Keratinocyte (primary cell): ENCODE data around the gene ADAMTSL5. TPM values are rescaled to one million over a fixed set of nuclear protein-coding genes. Genes with fewer than 3 reads are reported as not detected.

Source experiments
- DNase-seq: peaks from one replicate; pipeline ENCODE4 v3.0.0-alpha.2; 2011; ENCODE audit warnings: low read depth, missing footprints, low spot score
- FAIRE-seq: peaks from 2 replicates; lab custom pipeline; 2011; peaks lifted over from hg19 to GRCh38; lab: Jason Lieb, UNC
- H2AFZ ChIP-seq: 2 replicates; pipeline ENCODE4 v1.6.0; 2012; ENCODE audit warnings: low read length, control low read depth, inconsistent platforms; ENCODE audit not compliant: control insufficient read depth
- H3K27ac ChIP-seq: 2 replicates; pipeline ENCODE4 v1.5.1; 2011; ENCODE audit warnings: low read length; ENCODE audit not compliant: control insufficient read depth, insufficient read depth
- H3K27me3 ChIP-seq: 3 replicates; pipeline ENCODE4 v1.6.0; 2011; ENCODE audit warnings: low read length; ENCODE audit not compliant: control insufficient read depth, insufficient read depth; ENCODE audit errors: extremely low read depth
- H3K36me3 ChIP-seq, 2 experiments: 2 replicates in 1 of 2; 3 replicates in 1 of 2; pipeline ENCODE4 v1.5.1; 2011; ENCODE audit warnings: low read length in 2 of 2, mild to moderate bottlenecking in 1 of 2; ENCODE audit not compliant: control insufficient read depth in 2 of 2, insufficient read depth in 2 of 2; ENCODE audit errors: extremely low read depth in 1 of 2
- H3K4me1 ChIP-seq: 3 replicates; pipeline ENCODE4 v1.5.1; 2011; ENCODE audit warnings: low read length; ENCODE audit not compliant: control insufficient read depth, insufficient read depth; ENCODE audit errors: extremely low read depth
- H3K4me2 ChIP-seq: 3 replicates; pipeline ENCODE4 v1.6.0; 2011; ENCODE audit warnings: low read depth, low read length; ENCODE audit not compliant: control insufficient read depth, insufficient read depth; ENCODE audit errors: extremely low read depth
- H3K4me3 ChIP-seq, 3 experiments: fragments of 200-600 bp in 1 of 3; sonication (generic) in 1 of 3; 2 replicates in 2 of 3; 3 replicates in 1 of 3; pipeline ENCODE4 v1.5.1; 2011 to 2016; ENCODE audit warnings: low read length in 3 of 3, mild to moderate bottlenecking in 3 of 3, control low read depth in 2 of 3, inconsistent platforms in 1 of 3, low read depth in 1 of 3, mixed read lengths in 1 of 3, mixed run types in 1 of 3, moderate library complexity in 1 of 3; ENCODE audit not compliant: control insufficient read depth in 2 of 3, insufficient read depth in 2 of 3; ENCODE audit errors: extremely low read depth in 1 of 3
- H3K79me2 ChIP-seq: 2 replicates; pipeline ENCODE4 v1.6.0; 2012; ENCODE audit warnings: low read length; ENCODE audit not compliant: control insufficient read depth, insufficient read depth
- H3K9ac ChIP-seq: 3 replicates; pipeline ENCODE4 v1.6.0; 2011; ENCODE audit warnings: low read length; ENCODE audit not compliant: control insufficient read depth, insufficient read depth; ENCODE audit errors: extremely low read depth
- H3K9me1 ChIP-seq: 3 replicates; pipeline ENCODE4 v1.6.0; 2011; ENCODE audit warnings: low read length; ENCODE audit not compliant: control insufficient read depth, insufficient read depth; ENCODE audit errors: extremely low read depth
- H3K9me3 ChIP-seq: 2 replicates; pipeline ENCODE4 v1.5.1; 2012; ENCODE audit warnings: low read depth, low read length; ENCODE audit not compliant: control insufficient read depth
- H4K20me1 ChIP-seq: 3 replicates; pipeline ENCODE4 v1.6.0; 2011; ENCODE audit warnings: low read length; ENCODE audit not compliant: control insufficient read depth, insufficient read depth; ENCODE audit errors: extremely low read depth
- CTCF ChIP-seq, 3 experiments: IDR thresholded peaks in 1 of 3; conservative IDR thresholded peaks in 1 of 3; optimal IDR thresholded peaks in 1 of 3; 2 replicates in 2 of 3; 3 replicates in 1 of 3; pipeline versions ENCODE3 to v1.5.1; 2011; ENCODE audit warnings: low read length in 3 of 3, mild to moderate bottlenecking in 3 of 3, moderate library complexity in 2 of 3, control low read depth in 1 of 3, inconsistent platforms in 1 of 3; ENCODE audit not compliant: insufficient read depth in 2 of 3; ENCODE audit errors: extremely low read depth in 1 of 3
- EZH2 ChIP-seq: IDR thresholded peaks from one replicate; pipeline ENCODE4 v1.6.1; 2012; ENCODE audit warnings: inconsistent platforms, mild to moderate bottlenecking, low read length, moderate library complexity
- dilution Hi-C: fragments of 300-500 bp; cut with MboI; formaldehyde crosslinking; loops from one replicate; pipeline ENCODE4 v1.7.0; 2020; ENCODE audit warnings: low sequenced_read_pairs; ENCODE audit not compliant: extremely low pct_ligation_motif_present
- polyA plus RNA-seq, 5 experiments: library from polyadenylated mRNA; depleted of rRNA in 3 of 5; stranded (reverse) in 3 of 5; stranded (forward) in 1 of 5; unstranded in 1 of 5; fragments of >200 nt; gene quantifications; 1 replicate in 1 of 5; 2 replicates in 3 of 5; 3 replicates in 1 of 5; pipeline versions ENCODE4 v1.2.1 to v1.2.3, GENCODE V29; 2011 to 2012; ENCODE audit warnings: missing spikeins in 2 of 5, low read depth in 1 of 5, low replicate concordance in 1 of 5

ADAMTSL5 gene
- polyA plus RNA-seq, 1 donor (not counting 4 experiments of a cell fraction or from before 2014, with no cell fraction given): 4.2 TPM

- Histone ChIP-seq H3K79me2 (no peaks in the 10 kb centered on the region), H3K27ac (no peak overlapping the region), H4K20me1 (peaks cover 2% of the 10 kb centered on the region), H3K9me1 (no peaks in the 10 kb centered on the region), H3K9ac (no peak overlapping the region), H2AFZ (no peak overlapping the region), H3K4me1 (no peaks in the 10 kb centered on the region), H3K9me3 (no peaks in the 10 kb centered on the region), H3K4me2 (no peak overlapping the region), H3K27me3 (peaks cover 18% of the 10 kb centered on the region), H3K36me3 (no peaks in the 10 kb centered on the region), H3K4me3 (no peak overlapping the region)
- no peak for TF ChIP-seq CTCF (optimal IDR thresholded peaks at IDR 0.05 in 1 of 3, IDR thresholded peaks at IDR 0.05 in 1 of 3, conservative IDR thresholded peaks at IDR 0.05 in 1 of 3; ENCODE audit: extremely low read depth in 1 of 3, insufficient read depth in 2 of 3, low read length in 3 of 3)
- TF ChIP-seq EZH2: no peak
- FAIRE-seq: no peak
- dilution Hi-C loops: no loop called here
- DNase-seq: no peak
These were observed 16.6 kb upstream of the ADAMTSL5 start for GRCh38 chr19:1529430-1529816.

GRCh38 chr19:1528596-1529429 is 16.0 kb upstream of the ADAMTSL5 start:
- TF ChIP-seq CTCF (optimal IDR thresholded peaks at IDR 0.05 in 1 of 3, IDR thresholded peaks at IDR 0.05 in 1 of 3, conservative IDR thresholded peaks at IDR 0.05 in 1 of 3; ENCODE audit: extremely low read depth in 1 of 3, insufficient read depth in 2 of 3, low read length in 3 of 3) (no peak), EZH2 (no peak)
- Histone ChIP-seq H4K20me1 (peaks cover 2% of the 10 kb centered on the region), H3K79me2 (no peaks in the 10 kb centered on the region), H3K36me3 (no peaks in the 10 kb centered on the region), H2AFZ (no peak overlapping the region), H3K4me1 (no peaks in the 10 kb centered on the region), H3K27me3 (peaks cover 24% of the 10 kb centered on the region), H3K4me3 (no peak overlapping the region), H3K9ac (no peak overlapping the region), H3K27ac (no peak overlapping the region), H3K4me2 (no peak overlapping the region), H3K9me3 (no peaks in the 10 kb centered on the region), H3K9me1 (no peaks in the 10 kb centered on the region)
- DNase-seq: no peak
- dilution Hi-C loops: no loop called here
- FAIRE-seq: no peak
